CD4-positive, CD25-positive, alpha-beta regulatory T cell (primary cell): ENCODE results near the gene C2orf76. TPM values are rescaled to one million over a fixed set of nuclear protein-coding genes. Genes with fewer than 3 reads are reported as not detected.
"Not testable (repeated sequence)": the region's sequence is repeated elsewhere in the genome, so short reads cannot be mapped to it uniquely, and the experiment has no call there.

ENCODE experiments used
- ATAC-seq, 2 donors: fragments of 150-1000 bp; cut with Tn5 transposase; one replicate each; pipeline ENCODE4 v1.10.0; 2021; ENCODE audit warnings: low read depth in 2 of 2, moderate number of reproducible peaks in 2 of 2, moderate library complexity in 1 of 2
- DNase-seq, 3 donors: peaks; one replicate each; pipeline versions ENCODE4 v3.0.0 to v3.0.0-alpha.2; 2012 to 2022; ENCODE audit warnings: mixed read lengths in 1 of 3
- H3K27ac ChIP-seq: one replicate; pipeline ENCODE4 v1.7.0; 2013; ENCODE audit warnings: mild to moderate bottlenecking, low read length; ENCODE audit not compliant: insufficient read depth, poor library complexity, severe bottlenecking
- H3K27me3 ChIP-seq: one replicate; pipeline ENCODE4 v1.7.0; 2013; ENCODE audit warnings: low read length; ENCODE audit not compliant: control insufficient read depth, insufficient read depth
- H3K36me3 ChIP-seq: one replicate; pipeline ENCODE4 v1.7.0; 2013; ENCODE audit warnings: mild to moderate bottlenecking, low read length, moderate library complexity; ENCODE audit not compliant: control insufficient read depth, insufficient read depth
- H3K4me1 ChIP-seq: 2 replicates; pipeline ENCODE4 v1.7.0; 2013; ENCODE audit warnings: mild to moderate bottlenecking, low read length; ENCODE audit not compliant: insufficient read depth, control insufficient read depth, poor library complexity, severe bottlenecking
- H3K4me3 ChIP-seq: one replicate; pipeline ENCODE4 v1.7.0; 2013; ENCODE audit warnings: low read depth, mild to moderate bottlenecking, low read length, moderate library complexity
- H3K9me3 ChIP-seq, 2 experiments: 1 replicate in 1 of 2; 2 replicates in 1 of 2; pipeline ENCODE4 v1.7.0; 2013; ENCODE audit warnings: low read length in 2 of 2, mild to moderate bottlenecking in 1 of 2, moderate library complexity in 1 of 2; ENCODE audit not compliant: control insufficient read depth in 2 of 2
- H3K27ac Mint-ChIP-seq, 3 donors: one replicate each; pipeline ENCODE4 v1.8.0; 2020 to 2022; ENCODE audit warnings: mild to moderate bottlenecking in 3 of 3, mixed read lengths in 3 of 3, moderate library complexity in 2 of 3
- H3K27me3 Mint-ChIP-seq: one replicate; pipeline ENCODE4 v1.8.0; 2022; ENCODE audit warnings: mild to moderate bottlenecking, mixed read lengths
- H3K36me3 Mint-ChIP-seq: one replicate; pipeline ENCODE4 v1.8.0; 2020; ENCODE audit warnings: mixed read lengths
- H3K4me1 Mint-ChIP-seq, 4 donors: one replicate each; pipeline ENCODE4 v1.8.0; 2020 to 2022; ENCODE audit warnings: mixed read lengths in 4 of 4, mild to moderate bottlenecking in 1 of 4
- H3K4me3 Mint-ChIP-seq, 4 donors: one replicate each; pipeline ENCODE4 v1.8.0; 2020 to 2022; ENCODE audit warnings: mild to moderate bottlenecking in 4 of 4, mixed read lengths in 4 of 4, moderate library complexity in 3 of 4
- H3K9me3 Mint-ChIP-seq, 7 donors: one replicate each; pipeline ENCODE4 v1.8.0; 2020 to 2022; ENCODE audit warnings: mixed read lengths in 7 of 7, mild to moderate bottlenecking in 3 of 7, moderate library complexity in 2 of 7
- polyA plus RNA-seq, 4 donors: library from polyadenylated mRNA; unstranded; fragments of 300-500 nt; fragmentation: Illumina TruSeq; gene quantifications; one replicate each; pipeline ENCODE4 v1.2.3, GENCODE V29; 2021
- total RNA-seq: library from RNA; stranded (reverse); gene quantifications from one replicate; pipeline ENCODE4 v1.2.3, GENCODE V29; 2022

Gene C2orf76
- total and polyA plus RNA-seq, 5 donors from 2014 or later: 7.3 to 24.6 (median 22.0) TPM

DNA sequence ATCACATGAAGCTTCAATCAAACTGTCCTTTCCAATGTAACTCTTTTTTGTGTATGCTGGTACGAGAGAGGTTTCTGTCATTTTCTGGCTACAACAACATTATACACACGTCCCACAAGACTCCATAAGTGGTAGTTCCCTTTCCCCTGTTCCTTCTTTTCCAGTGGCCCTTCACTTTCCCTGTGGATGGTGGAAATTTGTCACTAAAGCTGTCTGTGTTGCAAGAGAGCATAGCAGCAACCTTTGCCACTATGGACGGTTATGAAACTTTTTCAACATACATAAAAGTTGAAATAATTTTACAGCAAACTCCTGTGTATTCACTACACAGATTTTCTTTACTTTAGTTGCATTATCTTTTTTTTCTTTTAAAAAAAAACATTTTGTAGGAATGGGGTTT lies 18.8 kb upstream of the C2orf76 start:
- peaks cover 11% of the 10 kb centered on the region for H3K27me3 Mint-ChIP-seq
- Histone ChIP-seq H3K36me3 (no peaks in the 10 kb centered on the region), H3K9me3 (no peaks in the 10 kb centered on the region), H3K4me3 (no peak overlapping the region), H3K4me1 (no peaks in the 10 kb centered on the region), H3K27ac (no peak overlapping the region), H3K27me3 (no peaks in the 10 kb centered on the region)
- H3K36me3 Mint-ChIP-seq: no peaks in the 10 kb centered on the region
- H3K4me1 Mint-ChIP-seq: peaks cover 0 to 6% (median 0%) of the 10 kb centered on the region in 4 donors
- no peak overlapping the region for H3K27ac Mint-ChIP-seq
- no peak for ATAC-seq
- peaks cover 0 to 3% (median 0%) of the 10 kb centered on the region in 7 donors for H3K9me3 Mint-ChIP-seq
- no peak for DNase-seq
- H3K4me3 Mint-ChIP-seq: no peak overlapping the region

DNA sequence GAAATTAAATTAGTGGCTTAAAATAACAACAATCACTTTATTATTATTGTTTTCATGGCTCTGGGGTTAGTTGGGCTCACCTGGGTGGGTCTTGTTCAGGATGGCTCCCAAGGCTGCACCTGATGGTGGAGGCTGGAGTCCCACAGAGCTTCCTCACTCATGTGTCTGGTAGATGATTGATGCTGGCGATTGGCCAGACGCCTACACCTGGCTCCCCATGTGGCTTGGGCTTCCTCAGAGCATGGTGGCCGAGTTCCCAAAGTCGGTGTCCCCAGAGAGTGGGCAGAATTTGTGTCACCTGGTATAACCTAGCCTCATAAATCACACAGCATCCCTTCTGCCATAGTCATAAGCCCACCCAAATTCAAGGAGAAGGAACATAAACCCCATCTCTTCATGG lies 18.3 kb upstream of the C2orf76 start:
- no peak for ATAC-seq
- Histone ChIP-seq H3K27me3 (no peaks in the 10 kb centered on the region), H3K4me1 (no peaks in the 10 kb centered on the region), H3K36me3 (no peaks in the 10 kb centered on the region), H3K27ac (no peak overlapping the region), H3K4me3 (no peak overlapping the region), H3K9me3 (no peaks in the 10 kb centered on the region)
- Mint-ChIP-seq H3K27ac (no peak overlapping the region), H3K36me3 (no peaks in the 10 kb centered on the region), H3K27me3 (peaks cover 11% of the 10 kb centered on the region), H3K4me3 (no peak overlapping the region), H3K9me3 (peaks cover 0 to 3% (median 0%) of the 10 kb centered on the region in 7 donors), H3K4me1 (peaks cover 0 to 6% (median 0%) of the 10 kb centered on the region in 4 donors)
- DNase-seq: no peak

DNA sequence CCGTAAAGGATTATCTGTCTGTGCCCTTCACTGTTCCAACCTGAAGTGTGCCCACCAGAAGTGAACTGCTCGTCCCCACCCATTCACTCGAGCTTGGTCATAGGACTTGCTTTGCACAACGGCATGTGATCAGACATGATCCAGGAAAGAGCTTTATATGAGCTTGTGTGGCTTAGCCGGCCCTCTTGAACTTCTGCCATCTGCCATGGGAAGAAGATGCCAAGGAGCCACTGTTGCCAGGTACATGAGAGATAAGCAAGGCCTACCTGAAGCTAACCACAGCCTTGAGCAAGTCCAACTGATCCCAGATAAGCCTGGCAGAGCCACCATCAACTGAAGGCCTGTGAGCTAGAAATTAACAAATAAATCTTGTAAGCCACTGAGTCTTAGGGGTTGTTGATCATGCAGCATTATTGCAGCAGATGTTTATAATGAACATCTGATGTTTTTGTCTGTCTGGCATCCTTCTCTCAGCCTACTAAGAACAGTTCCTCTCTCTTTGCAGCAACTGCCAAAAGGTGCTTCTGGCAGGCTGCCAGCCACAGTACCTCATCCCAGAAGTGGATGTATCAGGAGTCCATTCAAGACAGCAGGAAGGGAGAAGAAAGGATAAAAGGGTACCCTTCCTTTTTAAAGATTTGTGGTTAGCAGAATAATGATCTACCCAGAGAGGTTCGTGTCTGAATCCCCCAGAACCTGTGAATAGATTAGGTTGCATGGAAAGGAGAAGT lies 16.9 kb upstream of the C2orf76 start:
- Mint-ChIP-seq H3K27me3 (peaks cover 9% of the 10 kb centered on the region), H3K27ac (no peak overlapping the region), H3K36me3 (no peaks in the 10 kb centered on the region), H3K4me3 (no peak overlapping the region), H3K4me1 (peaks cover 0 to 6% (median 0%) of the 10 kb centered on the region in 4 donors), H3K9me3 (peaks cover 0 to 3% (median 0%) of the 10 kb centered on the region in 7 donors)
- no peak for ATAC-seq
- H3K4me1 ChIP-seq: no peaks in the 10 kb centered on the region
- no peak for DNase-seq
- no peak overlapping the region for H3K27ac ChIP-seq
- H3K27me3 ChIP-seq: no peaks in the 10 kb centered on the region
- no peaks in the 10 kb centered on the region for H3K9me3 ChIP-seq
- H3K4me3 ChIP-seq: no peak overlapping the region
- H3K36me3 ChIP-seq: no peaks in the 10 kb centered on the region

DNA sequence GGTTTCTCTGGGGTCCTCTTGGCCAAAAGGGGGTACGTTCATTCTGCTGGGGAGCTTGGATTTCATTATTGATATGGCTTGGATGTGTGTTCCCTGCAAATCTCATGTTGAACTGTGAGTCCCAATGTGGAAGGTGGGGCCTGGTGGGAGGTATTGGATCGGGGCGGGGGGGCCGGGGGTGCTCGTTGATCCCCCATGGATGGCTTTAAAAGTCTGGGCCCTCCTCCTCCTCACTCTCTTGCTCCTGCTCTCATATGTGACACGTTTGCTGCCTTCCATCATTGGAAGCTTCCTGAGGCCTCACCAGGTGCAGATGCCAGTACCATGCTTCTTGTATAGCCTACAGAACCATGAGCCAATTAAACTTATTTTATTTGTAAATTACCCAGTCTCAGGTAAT lies 11.9 kb upstream of the C2orf76 start:
- no peak overlapping the region for H3K27ac ChIP-seq
- H3K4me3 Mint-ChIP-seq: no peak overlapping the region

DNA sequence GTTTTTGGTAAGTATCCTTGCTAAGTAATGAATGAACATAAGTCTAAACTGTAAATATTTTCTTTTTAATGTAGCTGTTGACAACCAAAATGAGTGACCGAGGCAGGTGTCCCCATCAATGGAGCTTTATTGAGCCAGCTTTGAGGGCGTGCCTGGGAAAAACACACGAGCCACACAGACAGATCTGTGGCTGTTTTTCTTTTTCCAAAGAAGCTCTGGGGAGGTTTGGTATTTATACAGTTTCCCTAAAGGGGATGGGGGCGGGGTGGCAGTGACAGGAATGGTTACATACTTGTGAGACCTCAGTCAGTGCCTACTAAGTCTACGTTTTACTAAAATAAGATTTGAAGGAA lies 11.3 kb upstream of the C2orf76 start:
- ATAC-seq (no peak), DNase-seq (no peak)
- H3K4me1 Mint-ChIP-seq: no peaks in the 10 kb centered on the region
- Histone ChIP-seq H3K9me3 (no peaks in the 10 kb centered on the region), H3K27ac (no peak overlapping the region), H3K4me3 (no peak overlapping the region), H3K36me3 (peaks cover 7% of the 10 kb centered on the region), H3K4me1 (no peaks in the 10 kb centered on the region), H3K27me3 (no peaks in the 10 kb centered on the region)
- H3K36me3 Mint-ChIP-seq: peaks cover 22% of the 10 kb centered on the region
- H3K4me3 Mint-ChIP-seq: no peak overlapping the region
- no peak overlapping the region for H3K27ac Mint-ChIP-seq
- H3K9me3 Mint-ChIP-seq: peaks cover 0 to 7% (median 0%) of the 10 kb centered on the region in 7 donors
- H3K27me3 Mint-ChIP-seq: no peaks in the 10 kb centered on the region

More for the DNA sequence above, 11.9 kb upstream of the C2orf76 start:
- Mint-ChIP-seq H3K36me3 (peaks cover 16% of the 10 kb centered on the region), H3K27ac (no peak overlapping the region), H3K27me3 (no peaks in the 10 kb centered on the region), H3K4me1 (no peaks in the 10 kb centered on the region), H3K9me3 (peaks cover 0 to 5% (median 0%) of the 10 kb centered on the region in 7 donors)
- Histone ChIP-seq H3K4me1 (no peaks in the 10 kb centered on the region), H3K27me3 (no peaks in the 10 kb centered on the region), H3K9me3 (no peaks in the 10 kb centered on the region), H3K36me3 (peaks cover under 1% of the 10 kb centered on the region), H3K4me3 (no peak overlapping the region)
- DNase-seq (no peak), ATAC-seq (no peak)

DNA sequence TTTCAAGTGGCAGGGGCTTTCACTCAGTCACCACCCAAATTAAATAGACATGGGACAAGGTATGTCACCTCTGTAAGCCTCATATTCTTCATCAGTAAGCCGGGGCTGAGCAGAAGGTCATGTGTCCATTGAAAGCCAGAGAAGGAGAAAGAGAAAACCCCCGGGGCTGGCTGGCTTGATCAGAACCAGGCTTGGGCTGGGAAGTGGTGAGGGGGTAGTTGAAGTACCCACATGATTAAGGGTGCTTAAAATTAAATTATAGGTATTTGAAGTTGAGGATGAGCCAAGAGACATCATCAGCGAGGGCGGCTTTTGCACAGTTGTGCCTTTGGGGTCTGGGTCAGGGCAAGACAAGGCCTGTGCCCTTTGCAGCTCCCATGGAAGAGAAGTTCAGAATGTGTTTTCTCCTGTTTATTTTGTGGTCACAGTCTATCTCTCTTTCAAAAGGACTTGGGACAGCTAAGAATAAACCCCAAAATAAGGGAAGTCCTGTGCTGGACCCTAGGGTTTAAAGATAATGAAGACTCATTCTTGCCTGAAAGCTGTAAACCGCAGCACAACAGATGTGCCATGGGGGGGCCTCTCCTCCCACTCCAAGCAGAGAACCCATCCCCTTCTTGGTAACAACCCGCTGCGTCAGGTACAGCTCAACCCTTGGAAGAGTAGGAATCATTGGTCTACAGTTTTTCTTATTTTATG lies 10.8 kb upstream of the C2orf76 start:
- no peak overlapping the region for H3K4me3 Mint-ChIP-seq
- ATAC-seq (no peak), DNase-seq (no peak)
- peaks cover 0 to 7% (median 0%) of the 10 kb centered on the region in 7 donors for H3K9me3 Mint-ChIP-seq
- H3K27ac Mint-ChIP-seq: no peak overlapping the region
- H3K27ac ChIP-seq: no peak overlapping the region
- no peaks in the 10 kb centered on the region for H3K27me3 ChIP-seq
- no peak overlapping the region for H3K4me3 ChIP-seq
- H3K4me1 ChIP-seq: no peaks in the 10 kb centered on the region
- no peaks in the 10 kb centered on the region for H3K9me3 ChIP-seq
- no peaks in the 10 kb centered on the region for H3K4me1 Mint-ChIP-seq
- H3K27me3 Mint-ChIP-seq: no peaks in the 10 kb centered on the region
- H3K36me3 Mint-ChIP-seq: peaks cover 27% of the 10 kb centered on the region
- H3K36me3 ChIP-seq: peaks cover 12% of the 10 kb centered on the region

DNA sequence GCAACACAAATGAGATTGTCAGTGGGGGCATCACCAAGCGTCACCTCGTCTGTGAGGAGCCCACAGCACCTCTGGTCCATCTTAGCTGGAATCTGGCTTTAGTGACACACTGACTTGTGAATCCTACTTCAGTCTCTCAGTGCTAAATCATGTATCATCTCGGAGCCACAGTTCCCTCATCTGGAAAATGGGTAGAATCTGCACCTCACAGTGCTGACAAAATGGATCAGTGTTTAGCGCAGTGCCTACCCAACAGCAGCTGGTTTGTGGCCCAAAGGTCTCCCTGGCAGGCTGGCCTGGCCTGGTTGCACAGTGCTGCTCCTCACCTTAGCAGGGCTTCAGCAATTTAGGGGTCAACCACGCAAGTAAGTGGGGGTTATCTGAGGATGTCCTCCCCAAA lies 10.2 kb upstream of the C2orf76 start:
- ATAC-seq: no peak
- H3K27ac ChIP-seq: no peak overlapping the region
- no peak for DNase-seq
- H3K4me1 ChIP-seq: no peaks in the 10 kb centered on the region
- no peaks in the 10 kb centered on the region for H3K4me1 Mint-ChIP-seq
- H3K4me3 ChIP-seq: no peak overlapping the region
- H3K36me3 Mint-ChIP-seq: peaks cover 33% of the 10 kb centered on the region
- no peak overlapping the region for H3K27ac Mint-ChIP-seq
- H3K36me3 ChIP-seq: peaks cover 18% of the 10 kb centered on the region
- no peaks in the 10 kb centered on the region for H3K27me3 ChIP-seq
- H3K27me3 Mint-ChIP-seq: no peaks in the 10 kb centered on the region
- H3K9me3 ChIP-seq: no peaks in the 10 kb centered on the region
- H3K4me3 Mint-ChIP-seq: no peak overlapping the region
- peaks cover 0 to 7% (median 0%) of the 10 kb centered on the region in 7 donors for H3K9me3 Mint-ChIP-seq

DNA sequence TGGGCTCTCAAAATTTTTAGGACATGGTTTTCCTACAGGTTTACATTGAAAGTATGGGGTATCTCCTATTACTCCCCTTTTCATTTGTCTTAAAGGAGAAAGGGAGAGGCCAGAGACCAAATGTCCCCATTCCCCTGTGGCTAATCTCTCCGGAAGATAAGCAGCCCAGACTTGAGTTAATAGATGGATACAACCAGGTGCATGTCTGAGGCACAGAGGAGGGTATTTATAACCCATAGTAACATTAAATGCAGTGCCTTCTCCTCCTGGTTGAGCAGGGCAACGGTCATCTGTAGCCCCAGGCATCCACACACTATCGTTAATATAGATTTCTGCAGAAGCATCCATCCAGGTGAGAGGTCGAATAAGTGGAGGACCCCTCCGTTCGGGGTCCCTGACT lies 9.8 kb upstream of the C2orf76 start:
- H3K27ac ChIP-seq, DNase-seq, H3K27me3 Mint-ChIP-seq, H3K4me3 Mint-ChIP-seq, H3K27ac Mint-ChIP-seq, H3K4me1 Mint-ChIP-seq, H3K27me3 ChIP-seq, H3K4me1 ChIP-seq, H3K9me3 ChIP-seq, H3K9me3 Mint-ChIP-seq, H3K4me3 ChIP-seq, ATAC-seq: not testable (repeated sequence)
- H3K36me3 Mint-ChIP-seq: peaks cover 35% of the 10 kb centered on the region
- H3K36me3 ChIP-seq: peaks cover 22% of the 10 kb centered on the region
